WTC11 (cell line): ENCODE results near the gene FBRSL1. TPM values are rescaled to one million over a fixed set of nuclear protein-coding genes. Genes with fewer than 3 reads are reported as not detected.

ENCODE experiments used
- ATAC-seq: fragments of 200-7000 bp; cut with Tn5 transposase; 2 replicates; pipeline ENCODE4 v1.10.0; 2021; ENCODE audit warnings: mild to moderate bottlenecking, moderate library complexity
- CTCF ChIA-PET: fragments of 300-600 bp; sonication (Branson Sonifier 250); formaldehyde crosslinking; loops from one replicate; lab custom pipeline; 2021; ENCODE audit warnings: antibody characterized with exemption; lab: Charles Lee
- POLR2A ChIA-PET: fragments of 350-600 bp; sonication (Branson Sonifier 250); formaldehyde crosslinking; loops from one replicate; lab custom pipeline; 2021; ENCODE audit warnings: antibody characterized with exemption; lab: Charles Lee
- DNase-seq: peaks from one replicate; pipeline ENCODE4 v3.0.0; 2021; ENCODE audit warnings: low spot score
- H3K27ac Mint-ChIP-seq: 2 replicates; pipeline ENCODE4 v1.8.0; 2021; ENCODE audit warnings: mixed read lengths
- H3K27me3 Mint-ChIP-seq: 2 replicates; pipeline ENCODE4 v1.8.0; 2021; ENCODE audit warnings: low read depth, mild to moderate bottlenecking, moderate library complexity, mixed read lengths
- H3K36me3 Mint-ChIP-seq: 2 replicates; pipeline ENCODE4 v1.8.0; 2021; ENCODE audit warnings: mixed read lengths
- H3K4me1 Mint-ChIP-seq: 2 replicates; pipeline ENCODE4 v1.8.0; 2022; ENCODE audit warnings: mixed read lengths
- H3K4me3 Mint-ChIP-seq: 2 replicates; pipeline ENCODE4 v1.8.0; 2021; ENCODE audit warnings: mild to moderate bottlenecking, moderate library complexity, mixed read lengths
- H3K9me3 Mint-ChIP-seq: 2 replicates; pipeline ENCODE4 v1.8.0; 2021; ENCODE audit warnings: mixed read lengths
- CREB1 ChIP-seq: sonication (generic); formaldehyde crosslinking; IDR thresholded peaks from 2 replicates; pipeline ENCODE4 v1.8.0; 2023; ENCODE audit warnings: mild to moderate bottlenecking, missing genetic modification reagents
- ETV6 ChIP-seq: sonication (generic); formaldehyde crosslinking; IDR thresholded peaks from 2 replicates; pipeline ENCODE4 v1.8.1; 2022; ENCODE audit warnings: mild to moderate bottlenecking, missing genetic modification reagents
- HMGA2 ChIP-seq: fragments of 250-450 bp; sonication (Bioruptor Pico); IDR thresholded peaks from 2 replicates; pipeline ENCODE4 v1.4.0; 2021; ENCODE audit warnings: mild to moderate bottlenecking, moderate library complexity
- NFE2L1 ChIP-seq: sonication (generic); formaldehyde crosslinking; IDR thresholded peaks from 2 replicates; pipeline ENCODE4 v1.8.1; 2023; ENCODE audit warnings: missing genetic modification reagents
- NR3C1 ChIP-seq: sonication (generic); formaldehyde crosslinking; conservative IDR thresholded peaks from 2 replicates; pipeline ENCODE4 v1.8.1; 2023; ENCODE audit warnings: low read depth, mild to moderate bottlenecking, missing genetic modification reagents
- RORB ChIP-seq: fragments of 250-450 bp; sonication (Bioruptor Pico); IDR thresholded peaks from 2 replicates; pipeline ENCODE4 v1.9.0; 2021; ENCODE audit warnings: mild to moderate bottlenecking
- ZNF121 ChIP-seq: sonication (generic); formaldehyde crosslinking; IDR thresholded peaks from 2 replicates; pipeline ENCODE4 v1.8.0; 2023; ENCODE audit warnings: missing genetic modification reagents
- total RNA-seq: library from RNA; stranded (reverse); gene quantifications from 3 replicates; pipeline ENCODE4 v1.2.3, GENCODE V29; 2021
- TF ChIP-seq, protein P1 (sequence below): fragments of 250-450 bp; sonication (Bioruptor Pico); conservative IDR thresholded peaks from 2 replicates; pipeline ENCODE4 v1.9.0; 2021; ENCODE audit warnings: mild to moderate bottlenecking
- TF ChIP-seq, protein P2 (sequence below): sonication (generic); formaldehyde crosslinking; IDR thresholded peaks from 2 replicates; pipeline ENCODE4 v1.8.0; 2023; ENCODE audit warnings: missing genetic modification reagents
- TF ChIP-seq, protein P3 (sequence below): fragments of 250-450 bp; sonication (Bioruptor Pico); IDR thresholded peaks from 2 replicates; pipeline ENCODE4 v2.1.2; 2022; ENCODE audit warnings: mild to moderate bottlenecking, moderate library complexity
- TF ChIP-seq, protein P4 (sequence below): sonication (generic); formaldehyde crosslinking; IDR thresholded peaks from 2 replicates; pipeline ENCODE4 v1.8.1; 2023; ENCODE audit warnings: mild to moderate bottlenecking, missing genetic modification reagents
- TF ChIP-seq, protein P5 (sequence below): sonication (generic); formaldehyde crosslinking; IDR thresholded peaks from 2 replicates; pipeline ENCODE4 v1.8.1; 2022; ENCODE audit warnings: low read depth, mild to moderate bottlenecking, moderate library complexity, missing genetic modification reagents, borderline replicate concordance
- TF ChIP-seq, protein P6 (sequence below): sonication (generic); formaldehyde crosslinking; IDR thresholded peaks from 2 replicates; pipeline ENCODE4 v1.8.1; 2022; ENCODE audit warnings: missing genetic modification reagents, borderline replicate concordance
- TF ChIP-seq, protein P7 (sequence below): sonication (generic); formaldehyde crosslinking; IDR thresholded peaks from 2 replicates; pipeline ENCODE4 v1.8.1; 2023; ENCODE audit warnings: mild to moderate bottlenecking, missing genetic modification reagents, moderate library complexity
- TF ChIP-seq, protein P8 (sequence below): sonication (generic); formaldehyde crosslinking; IDR thresholded peaks from 2 replicates; pipeline ENCODE4 v1.8.1; 2022; ENCODE audit warnings: mild to moderate bottlenecking, moderate library complexity, missing genetic modification reagents

Gene FBRSL1
- total RNA-seq, 1 experiment from 2014 or later: 129 TPM

DNA sequence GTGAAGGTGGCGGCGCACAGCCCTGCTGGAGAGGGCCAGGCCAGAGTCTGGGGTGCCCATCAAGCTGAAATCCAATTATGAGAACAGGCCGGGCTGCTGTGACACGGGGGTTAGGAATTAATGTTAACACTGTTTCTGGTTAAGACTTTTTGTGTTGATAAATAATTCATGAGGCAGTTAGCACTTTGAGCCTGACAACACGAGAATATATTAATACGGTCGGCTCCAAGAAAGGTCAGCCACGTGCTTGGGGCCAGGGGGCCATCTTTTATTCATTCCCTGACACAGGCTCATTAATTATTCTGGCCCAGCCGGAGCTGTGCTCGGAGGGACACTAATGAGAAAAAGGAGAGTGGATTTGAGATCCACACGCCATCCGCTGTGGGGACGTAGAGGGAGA, 45.1 kb downstream of the FBRSL1 start:
- H3K9me3 Mint-ChIP-seq: peaks cover 43% of the 10 kb centered on the region
- H3K27me3 Mint-ChIP-seq: peaks cover 74% of the 10 kb centered on the region
- no peak overlapping the region for H3K4me3 Mint-ChIP-seq
- H3K36me3 Mint-ChIP-seq: peaks cover 47% of the 10 kb centered on the region
- ATAC-seq (no peak), DNase-seq (no peak)
- H3K27ac Mint-ChIP-seq: no peak overlapping the region
- ChIA-PET POLR2A (no interaction called here), CTCF (no interaction called here)
- no peaks in the 10 kb centered on the region for H3K4me1 Mint-ChIP-seq
- TF ChIP-seq NR3C1 (no peak), ETV6 (CRISPR knock-in tag) (no peak), NFE2L1 (no peak), HMGA2 (CRISPR knock-in tag) (no peak), ZNF121 (CRISPR knock-in tag) (no peak), CREB1 (CRISPR knock-in tag) (no peak), RORB (CRISPR knock-in tag) (no peak)
- TF ChIP-seq, protein P1, sequence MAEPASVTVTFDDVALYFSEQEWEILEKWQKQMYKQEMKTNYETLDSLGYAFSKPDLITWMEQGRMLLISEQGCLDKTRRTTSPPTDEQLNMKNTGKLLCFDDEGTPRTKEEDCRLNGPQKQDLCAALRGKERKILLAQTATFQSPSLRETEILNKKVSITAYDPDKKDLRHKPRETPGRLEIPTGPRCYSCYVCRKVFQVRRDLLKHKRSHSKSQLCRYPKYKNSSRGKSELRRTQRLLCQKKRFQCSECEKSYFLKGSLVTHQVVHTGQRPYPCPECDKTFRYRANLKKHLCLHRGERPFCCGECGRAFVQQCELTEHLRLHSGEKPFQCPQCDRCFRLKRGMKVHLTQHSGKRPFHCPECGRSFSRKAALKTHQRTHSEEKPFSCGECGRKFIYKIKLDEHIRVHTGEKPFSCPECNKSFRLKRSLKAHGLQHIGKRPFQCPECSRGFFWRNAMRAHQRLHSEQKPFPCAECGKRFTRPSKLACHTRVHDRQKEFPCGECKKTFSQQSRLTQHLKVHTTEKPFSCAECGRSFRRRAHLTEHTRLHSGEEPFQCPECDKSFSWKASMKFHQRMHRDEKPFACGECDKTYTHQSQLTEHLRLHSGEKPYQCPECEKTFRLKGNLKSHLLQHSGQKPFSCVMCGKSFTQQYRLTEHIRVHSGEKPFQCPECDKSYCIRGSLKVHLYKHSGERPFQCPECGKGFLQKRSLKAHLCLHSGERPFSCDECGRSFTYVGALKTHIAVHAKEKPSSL (CRISPR knock-in tag): no peak
- TF ChIP-seq, protein P2, sequence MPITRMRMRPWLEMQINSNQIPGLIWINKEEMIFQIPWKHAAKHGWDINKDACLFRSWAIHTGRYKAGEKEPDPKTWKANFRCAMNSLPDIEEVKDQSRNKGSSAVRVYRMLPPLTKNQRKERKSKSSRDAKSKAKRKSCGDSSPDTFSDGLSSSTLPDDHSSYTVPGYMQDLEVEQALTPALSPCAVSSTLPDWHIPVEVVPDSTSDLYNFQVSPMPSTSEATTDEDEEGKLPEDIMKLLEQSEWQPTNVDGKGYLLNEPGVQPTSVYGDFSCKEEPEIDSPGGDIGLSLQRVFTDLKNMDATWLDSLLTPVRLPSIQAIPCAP: no peak
- TF ChIP-seq, protein P3, sequence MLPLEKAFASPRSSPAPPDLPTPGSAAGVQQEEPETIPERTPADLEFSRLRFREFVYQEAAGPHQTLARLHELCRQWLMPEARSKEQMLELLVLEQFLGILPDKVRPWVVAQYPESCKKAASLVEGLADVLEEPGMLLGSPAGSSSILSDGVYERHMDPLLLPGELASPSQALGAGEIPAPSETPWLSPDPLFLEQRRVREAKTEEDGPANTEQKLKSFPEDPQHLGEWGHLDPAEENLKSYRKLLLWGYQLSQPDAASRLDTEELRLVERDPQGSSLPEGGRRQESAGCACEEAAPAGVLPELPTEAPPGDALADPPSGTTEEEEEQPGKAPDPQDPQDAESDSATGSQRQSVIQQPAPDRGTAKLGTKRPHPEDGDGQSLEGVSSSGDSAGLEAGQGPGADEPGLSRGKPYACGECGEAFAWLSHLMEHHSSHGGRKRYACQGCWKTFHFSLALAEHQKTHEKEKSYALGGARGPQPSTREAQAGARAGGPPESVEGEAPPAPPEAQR: no peak
- TF ChIP-seq, protein P4, sequence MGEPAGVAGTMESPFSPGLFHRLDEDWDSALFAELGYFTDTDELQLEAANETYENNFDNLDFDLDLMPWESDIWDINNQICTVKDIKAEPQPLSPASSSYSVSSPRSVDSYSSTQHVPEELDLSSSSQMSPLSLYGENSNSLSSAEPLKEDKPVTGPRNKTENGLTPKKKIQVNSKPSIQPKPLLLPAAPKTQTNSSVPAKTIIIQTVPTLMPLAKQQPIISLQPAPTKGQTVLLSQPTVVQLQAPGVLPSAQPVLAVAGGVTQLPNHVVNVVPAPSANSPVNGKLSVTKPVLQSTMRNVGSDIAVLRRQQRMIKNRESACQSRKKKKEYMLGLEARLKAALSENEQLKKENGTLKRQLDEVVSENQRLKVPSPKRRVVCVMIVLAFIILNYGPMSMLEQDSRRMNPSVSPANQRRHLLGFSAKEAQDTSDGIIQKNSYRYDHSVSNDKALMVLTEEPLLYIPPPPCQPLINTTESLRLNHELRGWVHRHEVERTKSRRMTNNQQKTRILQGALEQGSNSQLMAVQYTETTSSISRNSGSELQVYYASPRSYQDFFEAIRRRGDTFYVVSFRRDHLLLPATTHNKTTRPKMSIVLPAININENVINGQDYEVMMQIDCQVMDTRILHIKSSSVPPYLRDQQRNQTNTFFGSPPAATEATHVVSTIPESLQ (CRISPR knock-in tag): no peak
- TF ChIP-seq, protein P5, sequence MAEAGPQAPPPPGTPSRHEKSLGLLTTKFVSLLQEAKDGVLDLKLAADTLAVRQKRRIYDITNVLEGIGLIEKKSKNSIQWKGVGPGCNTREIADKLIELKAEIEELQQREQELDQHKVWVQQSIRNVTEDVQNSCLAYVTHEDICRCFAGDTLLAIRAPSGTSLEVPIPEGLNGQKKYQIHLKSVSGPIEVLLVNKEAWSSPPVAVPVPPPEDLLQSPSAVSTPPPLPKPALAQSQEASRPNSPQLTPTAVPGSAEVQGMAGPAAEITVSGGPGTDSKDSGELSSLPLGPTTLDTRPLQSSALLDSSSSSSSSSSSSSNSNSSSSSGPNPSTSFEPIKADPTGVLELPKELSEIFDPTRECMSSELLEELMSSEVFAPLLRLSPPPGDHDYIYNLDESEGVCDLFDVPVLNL: no peak
- TF ChIP-seq, protein P6, sequence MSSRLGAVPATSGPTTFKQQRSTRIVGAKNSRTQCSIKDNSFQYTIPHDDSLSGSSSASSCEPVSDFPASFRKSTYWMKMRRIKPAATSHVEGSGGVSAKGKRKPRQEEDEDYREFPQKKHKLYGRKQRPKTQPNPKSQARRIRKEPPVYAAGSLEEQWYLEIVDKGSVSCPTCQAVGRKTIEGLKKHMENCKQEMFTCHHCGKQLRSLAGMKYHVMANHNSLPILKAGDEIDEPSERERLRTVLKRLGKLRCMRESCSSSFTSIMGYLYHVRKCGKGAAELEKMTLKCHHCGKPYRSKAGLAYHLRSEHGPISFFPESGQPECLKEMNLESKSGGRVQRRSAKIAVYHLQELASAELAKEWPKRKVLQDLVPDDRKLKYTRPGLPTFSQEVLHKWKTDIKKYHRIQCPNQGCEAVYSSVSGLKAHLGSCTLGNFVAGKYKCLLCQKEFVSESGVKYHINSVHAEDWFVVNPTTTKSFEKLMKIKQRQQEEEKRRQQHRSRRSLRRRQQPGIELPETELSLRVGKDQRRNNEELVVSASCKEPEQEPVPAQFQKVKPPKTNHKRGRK (CRISPR knock-in tag): no peak
- TF ChIP-seq, protein P7, sequence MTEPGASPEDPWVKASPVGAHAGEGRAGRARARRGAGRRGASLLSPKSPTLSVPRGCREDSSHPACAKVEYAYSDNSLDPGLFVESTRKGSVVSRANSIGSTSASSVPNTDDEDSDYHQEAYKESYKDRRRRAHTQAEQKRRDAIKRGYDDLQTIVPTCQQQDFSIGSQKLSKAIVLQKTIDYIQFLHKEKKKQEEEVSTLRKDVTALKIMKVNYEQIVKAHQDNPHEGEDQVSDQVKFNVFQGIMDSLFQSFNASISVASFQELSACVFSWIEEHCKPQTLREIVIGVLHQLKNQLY: no peak
- TF ChIP-seq, protein P8, sequence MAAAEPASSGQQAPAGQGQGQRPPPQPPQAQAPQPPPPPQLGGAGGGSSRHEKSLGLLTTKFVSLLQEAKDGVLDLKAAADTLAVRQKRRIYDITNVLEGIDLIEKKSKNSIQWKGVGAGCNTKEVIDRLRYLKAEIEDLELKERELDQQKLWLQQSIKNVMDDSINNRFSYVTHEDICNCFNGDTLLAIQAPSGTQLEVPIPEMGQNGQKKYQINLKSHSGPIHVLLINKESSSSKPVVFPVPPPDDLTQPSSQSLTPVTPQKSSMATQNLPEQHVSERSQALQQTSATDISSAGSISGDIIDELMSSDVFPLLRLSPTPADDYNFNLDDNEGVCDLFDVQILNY (CRISPR knock-in tag): no peak
